Testis (tissue), 3 donors: Measurements from ENCODE around the gene POLN. TPM values are rescaled to one million over a fixed set of nuclear protein-coding genes. Genes with fewer than 3 reads are reported as not detected.
"Not testable (repeated sequence)": the region's sequence is repeated elsewhere in the genome, so short reads cannot be mapped to it uniquely, and the experiment has no call there.

Source experiments
- DNase-seq: peaks from one replicate; pipeline ENCODE4 v3.0.0-alpha.2; 2019
- H3K27ac ChIP-seq, 2 donors: fragments of 200-600 bp; sonication (generic); one replicate each; pipeline ENCODE4 v1.5.1; 2019
- H3K27me3 ChIP-seq: fragments of 200-600 bp; sonication (generic); one replicate; pipeline ENCODE4 v1.5.1; 2019
- H3K36me3 ChIP-seq: fragments of 200-600 bp; sonication (generic); one replicate; pipeline ENCODE4 v1.5.1; 2017; ENCODE audit warnings: low read depth; ENCODE audit errors: missing control alignments
- H3K4me1 ChIP-seq: fragments of 200-600 bp; sonication (generic); one replicate; pipeline ENCODE4 v1.5.1; 2019
- H3K4me3 ChIP-seq, 2 donors: fragments of 200-600 bp; sonication (generic); one replicate each; pipeline ENCODE4 v1.5.1; 2017 to 2019
- H3K9me3 ChIP-seq: fragments of 200-600 bp; sonication (generic); one replicate; pipeline ENCODE4 v1.5.1; 2017
- CTCF ChIP-seq, 3 experiments: fragments of 450-650 bp in 2 of 3; fragments of 200-600 bp in 1 of 3; sonication (generic) in 1 of 3; IDR thresholded peaks; one replicate each; pipeline ENCODE4 v1.5.1; 2016 to 2019; ENCODE audit warnings: antibody characterized with exemption in 3 of 3, mild to moderate bottlenecking in 2 of 3, moderate library complexity in 1 of 3
- POLR2A ChIP-seq: fragments of 450-650 bp; IDR thresholded peaks from one replicate; pipeline ENCODE4 v1.6.1; 2017; ENCODE audit warnings: antibody characterized with exemption, mild to moderate bottlenecking, moderate library complexity
- WGBS, 2 donors: methylation state at CpG; one replicate each; pipeline ENCODE4 v1.1.5; 2018; 5-methylcytosine and 5-hydroxymethylcytosine counted together
- intact Hi-C: fragments of 100-400 bp; cut with DNase I; formaldehyde crosslinking; loops from one replicate; pipeline ENCODE4 v1.15.1; 2023; ENCODE audit warnings: low total_unique reads
- polyA plus RNA-seq: library from polyadenylated mRNA; stranded (reverse); fragments of 350-450 nt; fragmentation: Illumina TruSeq; extraction: RNeasy Lipid Tissue Mini Kit (QIAGEN cat#74804); gene quantifications from one replicate; pipeline ENCODE4 v1.2.3, GENCODE V29; 2014; ENCODE audit warnings: low read depth, low replicate concordance; ENCODE audit not compliant: insufficient read depth
- total RNA-seq, 2 donors: library from RNA; depleted of rRNA; stranded (reverse); fragments of >200 nt; gene quantifications; one replicate each; pipeline ENCODE4 v1.2.3, GENCODE V29; 2016

The POLN gene
- total and polyA plus RNA-seq, 3 donors from 2014 or later, result 12.2 to 23.7 (median 22.9) TPM

DNA sequence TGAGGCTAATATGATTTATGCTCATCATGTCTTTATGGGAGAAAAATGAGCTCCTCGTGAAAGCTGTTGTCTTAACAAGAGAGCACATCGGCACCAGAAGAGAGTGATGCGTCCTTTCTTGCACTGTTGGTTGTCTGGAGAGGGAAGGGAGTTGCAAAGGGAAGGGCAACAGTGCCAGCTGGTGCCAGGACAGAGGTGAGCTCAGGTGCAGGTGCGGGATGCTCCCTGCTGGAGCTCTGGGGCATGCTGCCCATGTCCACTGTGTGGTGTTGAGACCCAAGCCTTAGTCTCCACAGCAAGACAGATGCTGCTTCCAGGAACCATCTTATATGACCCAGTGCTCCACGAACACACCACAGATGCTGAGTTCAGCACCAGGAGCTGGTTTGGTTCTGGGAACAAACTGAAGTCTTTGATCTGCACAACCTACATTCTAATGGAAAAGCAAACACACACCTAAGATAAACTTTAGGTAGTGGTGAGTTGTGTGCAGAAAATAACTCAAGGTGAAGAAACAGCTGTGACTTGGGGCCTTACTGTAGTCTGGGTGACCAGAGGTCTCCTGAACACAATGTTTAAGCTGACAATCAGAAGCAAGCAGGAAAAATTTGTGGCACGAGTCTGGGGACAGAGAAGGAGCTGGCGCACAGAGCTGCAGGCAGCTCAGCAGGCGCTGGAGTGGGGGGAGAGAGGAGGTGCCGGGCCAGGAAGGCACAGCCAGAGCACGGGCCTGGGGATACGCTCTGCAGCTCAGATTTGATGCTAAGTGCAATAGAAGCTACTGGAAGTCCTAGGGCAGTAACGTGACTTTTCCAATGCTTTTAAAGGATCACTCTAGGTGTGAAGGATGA lies 73.2 kb downstream of the POLN start:
- 84 to 88% methylated on average over 12 of the region's 12 CpGs for WGBS, 2 donors
- Histone ChIP-seq H3K27ac (no peak overlapping the region), H3K9me3 (no peaks in the 10 kb centered on the region), H3K4me1 (no peaks in the 10 kb centered on the region), H3K36me3 (no peaks in the 10 kb centered on the region), H3K27me3 (no peaks in the 10 kb centered on the region), H3K4me3 (no peak overlapping the region)
- DNase-seq, result no peak
- TF ChIP-seq CTCF (IDR thresholded peaks at IDR 0.05), result no peak
- TF ChIP-seq POLR2A, result no peak
- intact Hi-C loops, result no loop called here

GRCh38 chr4:2166253-2166652 lies 75.7 kb downstream of the POLN start:
- no peak for DNase-seq
- WGBS, 2 donors, result 95 to 96% methylated on average over 5 of the region's 5 CpGs
- TF ChIP-seq CTCF (IDR thresholded peaks at IDR 0.05) (no peak), POLR2A (no peak)
- Histone ChIP-seq H3K4me1 (no peaks in the 10 kb centered on the region), H3K9me3 (no peaks in the 10 kb centered on the region), H3K4me3 (no peak overlapping the region), H3K36me3 (no peaks in the 10 kb centered on the region), H3K27ac (no peak overlapping the region), H3K27me3 (no peaks in the 10 kb centered on the region)
- intact Hi-C loops, result no loop called here

DNA sequence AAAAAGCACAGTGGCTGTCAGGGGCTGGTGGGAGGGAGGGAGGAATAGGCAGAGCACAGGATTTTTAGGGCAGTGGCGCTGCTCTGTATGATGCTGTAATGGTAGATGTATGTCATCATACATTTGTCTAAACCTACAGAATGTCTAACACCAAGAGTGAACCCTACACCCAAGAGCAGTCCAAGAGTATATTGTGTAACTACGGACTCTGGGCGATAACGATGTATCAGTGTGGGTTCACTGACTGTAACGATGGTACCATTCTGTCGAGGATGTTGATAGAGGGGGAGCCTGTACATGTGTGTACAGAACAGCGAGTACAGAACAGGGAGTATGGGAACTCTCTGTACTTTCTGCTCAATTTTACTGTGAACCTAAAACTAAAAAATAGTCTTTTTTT lies 76.5 kb downstream of the POLN start:
- Histone ChIP-seq H3K9me3 (no peaks in the 10 kb centered on the region), H3K4me3 (no peak overlapping the region), H3K27ac (no peak overlapping the region), H3K27me3 (no peaks in the 10 kb centered on the region), H3K4me1 (no peaks in the 10 kb centered on the region), H3K36me3 (no peaks in the 10 kb centered on the region)
- DNase-seq, result no peak
- TF ChIP-seq CTCF (IDR thresholded peaks at IDR 0.05) (no peak), POLR2A (no peak)
- WGBS, 2 donors, result 52 to 72% methylated on average over 7 of the region's 7 CpGs
- intact Hi-C loops, result no loop called here

- no peak overlapping the region for H3K27ac ChIP-seq
- TF ChIP-seq CTCF (IDR thresholded peaks at IDR 0.05), result no peak
- TF ChIP-seq POLR2A, result no peak
- DNase-seq, result no peak
- WGBS, 2 donors, result 81 to 90% methylated on average over 19 of the region's 19 CpGs
- H3K4me1 ChIP-seq, result no peaks in the 10 kb centered on the region
- H3K4me3 ChIP-seq, result no peak overlapping the region
- no peaks in the 10 kb centered on the region for H3K36me3 ChIP-seq
- intact Hi-C loops, result no loop called here
- no peaks in the 10 kb centered on the region for H3K9me3 ChIP-seq
- no peaks in the 10 kb centered on the region for H3K27me3 ChIP-seq
Measured at GRCh38 chr4:2163311-2163821, 78.6 kb downstream of the POLN start.

DNA sequence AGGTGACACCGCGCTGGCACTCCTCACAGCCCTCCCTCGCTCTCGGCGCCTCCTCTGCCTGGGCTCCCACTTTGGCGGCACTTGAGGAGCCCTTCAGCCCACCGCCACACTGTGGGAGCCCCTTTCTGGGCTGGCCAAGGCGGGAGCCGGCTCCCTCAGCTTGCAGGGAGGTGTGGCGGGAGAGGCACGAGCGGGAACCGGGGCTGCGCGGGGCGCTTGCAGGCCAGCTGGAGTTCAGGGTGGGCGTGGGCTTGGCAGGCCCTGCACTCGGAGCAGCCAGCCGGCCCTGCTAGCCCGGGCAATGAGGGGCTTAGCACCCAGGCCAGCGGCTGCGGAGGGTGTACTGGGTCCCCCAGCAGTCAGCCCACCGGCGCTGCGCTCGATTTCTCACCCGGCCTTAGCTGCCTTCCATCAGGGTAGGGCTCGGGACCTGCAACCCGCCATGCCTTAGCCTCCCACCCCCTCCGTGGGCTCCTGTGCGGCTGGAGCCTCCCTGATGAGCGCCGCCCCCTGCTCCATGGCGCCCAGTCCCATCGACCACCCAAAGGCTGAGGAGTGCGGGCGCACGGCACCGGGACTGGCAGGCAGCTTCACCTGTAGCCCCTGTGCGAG lies 80.7 kb downstream of the POLN start:
- intact Hi-C loops, H3K4me1 ChIP-seq, H3K27ac ChIP-seq, DNase-seq, H3K9me3 ChIP-seq, H3K36me3 ChIP-seq, H3K27me3 ChIP-seq: not testable (repeated sequence)
- 75 to 88% methylated on average over 6 to 32 of the region's 40 CpGs for WGBS, 2 donors
- peak overlapping the region in 1 of 2 donors; percentile 45 for H3K4me3 ChIP-seq
